ENCODE results near the gene TNNT2. TPM values are rescaled to one million over a fixed set of nuclear protein-coding genes. Genes with fewer than 3 reads are reported as not detected.

The TNNT2 gene
- total RNA-seq, 1 donor from 2014 or later = 89.2 TPM

GRCh38 chr1:201324306-201324705, 53.2 kb downstream of the TNNT2 start:
- no peak overlapping the region for H3K9ac ChIP-seq (ENCODE audit: low read depth in 1 of 3, low read length in 3 of 3)

GRCh38 chr1:201322653-201323510, 54.6 kb downstream of the TNNT2 start:
- H3K9me3 ChIP-seq (ENCODE audit: control insufficient read depth in 3 of 3, low read length in 3 of 3) = no peaks in the 10 kb centered on the region
- H3K27ac ChIP-seq (ENCODE audit: low read depth, low read length) = no peak overlapping the region
- H3K36me3 ChIP-seq (ENCODE audit: control insufficient read depth in 3 of 3, insufficient read depth in 3 of 3, low read length in 3 of 3) = peaks cover 0 to 6% (median 0%) of the 10 kb centered on the region in 3 donors
- H3K4me3 ChIP-seq (ENCODE audit: low read length in 3 of 3) = no peak overlapping the region
- peaks cover 0 to 5% (median 0%) of the 10 kb centered on the region in 3 donors for H3K27me3 ChIP-seq (ENCODE audit: control insufficient read depth in 3 of 3, insufficient read depth in 3 of 3, low read length in 3 of 3)
- H3K4me1 ChIP-seq (ENCODE audit: control insufficient read depth in 3 of 3, insufficient read depth in 3 of 3, low read length in 3 of 3) = no peaks in the 10 kb centered on the region
- H3K9ac ChIP-seq (ENCODE audit: low read depth in 1 of 3, low read length in 3 of 3) = no peak overlapping the region

More at GRCh38 chr1:201324306-201324705, 53.2 kb downstream of the TNNT2 start:
- Histone ChIP-seq H3K27ac (ENCODE audit: low read depth, low read length) (no peak overlapping the region), H3K4me1 (ENCODE audit: control insufficient read depth in 3 of 3, insufficient read depth in 3 of 3, low read length in 3 of 3) (peaks cover 0 to 4% (median 2%) of the 10 kb centered on the region in 3 donors), H3K9me3 (ENCODE audit: control insufficient read depth in 3 of 3, low read length in 3 of 3) (no peaks in the 10 kb centered on the region), H3K4me3 (ENCODE audit: low read length in 3 of 3) (no peak overlapping the region), H3K27me3 (ENCODE audit: control insufficient read depth in 3 of 3, insufficient read depth in 3 of 3, low read length in 3 of 3) (peaks cover 0 to 4% (median 0%) of the 10 kb centered on the region in 3 donors), H3K36me3 (ENCODE audit: control insufficient read depth in 3 of 3, insufficient read depth in 3 of 3, low read length in 3 of 3) (peaks cover 0 to 3% (median 0%) of the 10 kb centered on the region in 3 donors)

GRCh38 chr1:201321826-201322390, 55.6 kb downstream of the TNNT2 start:
- H3K4me1 ChIP-seq (ENCODE audit: control insufficient read depth in 3 of 3, insufficient read depth in 3 of 3, low read length in 3 of 3) = no peaks in the 10 kb centered on the region
- no peak overlapping the region for H3K4me3 ChIP-seq (ENCODE audit: low read length in 3 of 3)
- H3K27ac ChIP-seq (ENCODE audit: low read depth, low read length) = no peak overlapping the region
- H3K9me3 ChIP-seq (ENCODE audit: control insufficient read depth in 3 of 3, low read length in 3 of 3) = no peaks in the 10 kb centered on the region
- peaks cover 0 to 10% (median 2%) of the 10 kb centered on the region in 3 donors for H3K27me3 ChIP-seq (ENCODE audit: control insufficient read depth in 3 of 3, insufficient read depth in 3 of 3, low read length in 3 of 3)
- peaks cover 0 to 6% (median 0%) of the 10 kb centered on the region in 3 donors for H3K36me3 ChIP-seq (ENCODE audit: control insufficient read depth in 3 of 3, insufficient read depth in 3 of 3, low read length in 3 of 3)
- H3K9ac ChIP-seq (ENCODE audit: low read depth in 1 of 3, low read length in 3 of 3) = no peak overlapping the region

- Histone ChIP-seq H3K36me3 (ENCODE audit: control insufficient read depth in 3 of 3, insufficient read depth in 3 of 3, low read length in 3 of 3) (peaks cover 0 to 6% (median 0%) of the 10 kb centered on the region in 3 donors), H3K4me1 (ENCODE audit: control insufficient read depth in 3 of 3, insufficient read depth in 3 of 3, low read length in 3 of 3) (no peaks in the 10 kb centered on the region), H3K9ac (ENCODE audit: low read depth in 1 of 3, low read length in 3 of 3) (no peak overlapping the region), H3K9me3 (ENCODE audit: control insufficient read depth in 3 of 3, low read length in 3 of 3) (no peaks in the 10 kb centered on the region), H3K4me3 (ENCODE audit: low read length in 3 of 3) (no peak overlapping the region), H3K27ac (ENCODE audit: low read depth, low read length) (no peak overlapping the region), H3K27me3 (ENCODE audit: control insufficient read depth in 3 of 3, insufficient read depth in 3 of 3, low read length in 3 of 3) (peaks cover 0 to 10% (median 4%) of the 10 kb centered on the region in 3 donors)
These were observed 57.2 kb downstream of the TNNT2 start for GRCh38 chr1:201320168-201320788.

- Histone ChIP-seq H3K27me3 (ENCODE audit: control insufficient read depth in 3 of 3, insufficient read depth in 3 of 3, low read length in 3 of 3) (peaks cover 0 to 10% (median 4%) of the 10 kb centered on the region in 3 donors), H3K9me3 (ENCODE audit: control insufficient read depth in 3 of 3, low read length in 3 of 3) (no peaks in the 10 kb centered on the region), H3K4me1 (ENCODE audit: control insufficient read depth in 3 of 3, insufficient read depth in 3 of 3, low read length in 3 of 3) (no peaks in the 10 kb centered on the region), H3K4me3 (ENCODE audit: low read length in 3 of 3) (no peak overlapping the region), H3K36me3 (ENCODE audit: control insufficient read depth in 3 of 3, insufficient read depth in 3 of 3, low read length in 3 of 3) (peaks cover 0 to 6% (median 0%) of the 10 kb centered on the region in 3 donors), H3K9ac (ENCODE audit: low read depth in 1 of 3, low read length in 3 of 3) (no peak overlapping the region), H3K27ac (ENCODE audit: low read depth, low read length) (no peak overlapping the region)
These were observed 57.8 kb downstream of the TNNT2 start for GRCh38 chr1:201319631-201320030.

- Histone ChIP-seq H3K4me1 (ENCODE audit: control insufficient read depth in 3 of 3, insufficient read depth in 3 of 3, low read length in 3 of 3) (no peaks in the 10 kb centered on the region), H3K27me3 (ENCODE audit: control insufficient read depth in 3 of 3, insufficient read depth in 3 of 3, low read length in 3 of 3) (peaks cover 0 to 10% (median 4%) of the 10 kb centered on the region in 3 donors), H3K36me3 (ENCODE audit: control insufficient read depth in 3 of 3, insufficient read depth in 3 of 3, low read length in 3 of 3) (peaks cover 0 to 6% (median 0%) of the 10 kb centered on the region in 3 donors), H3K9ac (ENCODE audit: low read depth in 1 of 3, low read length in 3 of 3) (no peak overlapping the region), H3K4me3 (ENCODE audit: low read length in 3 of 3) (no peak overlapping the region), H3K27ac (ENCODE audit: low read depth, low read length) (no peak overlapping the region), H3K9me3 (ENCODE audit: control insufficient read depth in 3 of 3, low read length in 3 of 3) (no peaks in the 10 kb centered on the region)
These were observed 58.8 kb downstream of the TNNT2 start for GRCh38 chr1:201318504-201319340.

GRCh38 chr1:201317551-201317950, 59.9 kb downstream of the TNNT2 start:
- peaks cover 0 to 18% (median 7%) of the 10 kb centered on the region in 3 donors for H3K27me3 ChIP-seq (ENCODE audit: control insufficient read depth in 3 of 3, insufficient read depth in 3 of 3, low read length in 3 of 3)
- no peaks in the 10 kb centered on the region for H3K9me3 ChIP-seq (ENCODE audit: control insufficient read depth in 3 of 3, low read length in 3 of 3)
- no peak overlapping the region for H3K9ac ChIP-seq (ENCODE audit: low read depth in 1 of 3, low read length in 3 of 3)
- H3K36me3 ChIP-seq (ENCODE audit: control insufficient read depth in 3 of 3, insufficient read depth in 3 of 3, low read length in 3 of 3) = peaks cover 0 to 4% (median 0%) of the 10 kb centered on the region in 3 donors
- no peak overlapping the region for H3K27ac ChIP-seq (ENCODE audit: low read depth, low read length)
- H3K4me3 ChIP-seq (ENCODE audit: low read length in 3 of 3) = no peak overlapping the region
- H3K4me1 ChIP-seq (ENCODE audit: control insufficient read depth in 3 of 3, insufficient read depth in 3 of 3, low read length in 3 of 3) = no peaks in the 10 kb centered on the region

GRCh38 chr1:201316556-201316955, 60.9 kb downstream of the TNNT2 start:
- Histone ChIP-seq H3K4me1 (ENCODE audit: control insufficient read depth in 3 of 3, insufficient read depth in 3 of 3, low read length in 3 of 3) (peaks cover 0 to 2% (median 0%) of the 10 kb centered on the region in 3 donors), H3K27me3 (ENCODE audit: control insufficient read depth in 3 of 3, insufficient read depth in 3 of 3, low read length in 3 of 3) (peaks cover 0 to 24% (median 7%) of the 10 kb centered on the region in 3 donors), H3K4me3 (ENCODE audit: low read length in 3 of 3) (no peak overlapping the region), H3K9me3 (ENCODE audit: control insufficient read depth in 3 of 3, low read length in 3 of 3) (no peaks in the 10 kb centered on the region), H3K36me3 (ENCODE audit: control insufficient read depth in 3 of 3, insufficient read depth in 3 of 3, low read length in 3 of 3) (peaks cover 0 to 3% (median 0%) of the 10 kb centered on the region in 3 donors), H3K27ac (ENCODE audit: low read depth, low read length) (no peak overlapping the region), H3K9ac (ENCODE audit: low read depth in 1 of 3, low read length in 3 of 3) (no peak overlapping the region)

GRCh38 chr1:201313086-201313485, 64.4 kb downstream of the TNNT2 start:
- peaks cover 16 to 31% (median 17%) of the 10 kb centered on the region in 3 donors for H3K4me1 ChIP-seq (ENCODE audit: control insufficient read depth in 3 of 3, insufficient read depth in 3 of 3, low read length in 3 of 3)
- no peak overlapping the region for H3K9ac ChIP-seq (ENCODE audit: low read depth in 1 of 3, low read length in 3 of 3)
- no peaks in the 10 kb centered on the region for H3K36me3 ChIP-seq (ENCODE audit: control insufficient read depth in 3 of 3, insufficient read depth in 3 of 3, low read length in 3 of 3)
- peaks cover 6 to 24% (median 13%) of the 10 kb centered on the region in 3 donors for H3K27me3 ChIP-seq (ENCODE audit: control insufficient read depth in 3 of 3, insufficient read depth in 3 of 3, low read length in 3 of 3)
- H3K9me3 ChIP-seq (ENCODE audit: control insufficient read depth in 3 of 3, low read length in 3 of 3) = no peaks in the 10 kb centered on the region
- no peak overlapping the region for H3K27ac ChIP-seq (ENCODE audit: low read depth, low read length)
- H3K4me3 ChIP-seq (ENCODE audit: low read length in 3 of 3) = no peak overlapping the region
